GM12892 (cell line): ENCODE measurements around the gene RXFP4.

Experiments
- POLR2A ChIP-seq: IDR thresholded peaks from 2 replicates; pipeline ENCODE4 v1.6.1; 2011; ENCODE audit warnings: low read depth, low read length, control low read depth
- POLR2AphosphoS5 ChIP-seq: IDR thresholded peaks from 2 replicates; pipeline ENCODE4 v1.6.1; 2011; ENCODE audit warnings: low read depth, low read length, control low read depth

DNA sequence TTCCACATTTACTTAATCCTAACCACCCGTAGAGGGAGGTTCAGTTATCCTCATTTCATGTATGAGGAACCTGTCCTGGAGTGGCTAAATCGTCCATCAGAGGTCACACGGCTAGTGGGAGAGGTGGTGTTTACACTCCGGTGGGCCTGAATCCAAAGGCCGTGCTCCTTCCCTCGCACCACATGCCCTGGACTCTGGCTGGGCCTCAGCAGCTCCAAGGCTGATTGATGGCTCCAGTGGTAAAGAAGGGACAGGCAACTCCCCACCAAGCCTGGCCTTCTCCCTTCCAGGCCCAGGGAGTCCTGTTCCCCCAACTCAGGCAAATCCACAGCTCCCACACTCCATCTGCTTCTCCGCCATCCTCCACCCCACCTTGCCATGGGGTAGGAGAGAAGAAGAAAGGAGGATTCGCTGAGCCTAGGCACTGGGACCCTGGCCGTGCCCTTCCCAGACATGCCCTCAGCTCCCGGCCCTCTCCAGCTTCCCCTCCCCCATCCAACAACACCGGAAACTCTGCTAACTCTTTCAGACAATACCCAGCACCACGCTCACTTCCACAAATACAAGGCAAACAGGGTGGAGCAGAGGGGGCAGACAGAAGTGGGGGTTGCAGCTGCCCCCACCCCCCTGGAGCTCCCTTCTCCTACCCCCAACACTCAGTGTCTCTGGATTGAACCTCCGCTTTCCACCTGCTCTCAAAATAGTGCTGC is 26.1 kb downstream of the RXFP4 start:
- TF ChIP-seq POLR2A (no peak), POLR2AphosphoS5 (no peak)
